ENCODE data around the gene SPAG9.

GRCh38 chr17:51010173-51010675, 110.4 kb downstream of the SPAG9 start:
- TF ChIP-seq CTCF (IDR thresholded peaks at IDR 0.05) (no peak), POLR2A (IDR thresholded peaks at IDR 0.05) (no peak)

All from sigmoid colon (tissue), 3 donors.